GM21367 (cell line): ENCODE data around the gene VPS33B.

ENCODE experiments used
- ATAC-seq: cut with Tn5 transposase; IDR thresholded peaks from one replicate; pipeline ENCODE4 v1.9.1; 2021; ENCODE audit not compliant: unreplicated experiment

The VPS33B gene

DNA sequence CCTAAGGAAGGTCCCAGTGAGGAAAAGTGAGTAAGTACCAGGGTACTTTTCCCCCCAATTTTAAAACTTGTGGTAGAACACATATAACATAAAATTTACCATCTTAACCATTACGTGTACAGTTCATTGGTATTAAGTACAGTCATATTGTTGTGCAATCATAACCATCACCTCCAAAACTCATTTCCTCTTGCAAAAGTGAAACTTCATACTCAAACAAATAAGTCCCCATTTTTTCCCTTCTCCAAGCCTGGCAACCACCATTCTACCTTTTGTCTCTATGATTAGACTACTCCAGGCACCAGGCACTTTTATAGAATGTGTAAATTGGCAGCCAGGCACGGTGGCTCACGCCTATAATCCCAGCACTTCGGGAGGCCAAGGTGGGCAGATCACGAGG, 40.3 kb downstream of the VPS33B start:
- ATAC-seq = peak; percentile 21

DNA sequence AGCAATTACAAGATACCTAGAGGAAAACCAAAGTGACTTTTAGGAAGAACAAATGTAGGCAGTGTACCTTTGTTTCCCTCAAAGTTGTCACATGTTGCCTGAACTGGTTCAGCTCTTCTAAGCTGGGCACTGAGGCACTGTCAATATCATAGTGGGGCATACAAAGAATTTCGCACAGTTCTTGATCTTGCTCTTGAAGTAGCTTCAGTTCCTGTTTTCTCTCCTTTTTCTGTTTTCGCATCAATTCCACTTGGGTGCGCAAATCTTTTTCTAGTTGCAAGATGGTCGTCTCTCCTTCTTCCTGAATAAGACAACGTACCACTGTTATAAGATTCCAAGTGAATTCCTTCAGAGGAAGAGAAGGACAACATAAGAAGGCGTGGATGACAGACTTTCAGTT, 40.7 kb downstream of the VPS33B start:
- ATAC-seq = peak; percentile 65

DNA sequence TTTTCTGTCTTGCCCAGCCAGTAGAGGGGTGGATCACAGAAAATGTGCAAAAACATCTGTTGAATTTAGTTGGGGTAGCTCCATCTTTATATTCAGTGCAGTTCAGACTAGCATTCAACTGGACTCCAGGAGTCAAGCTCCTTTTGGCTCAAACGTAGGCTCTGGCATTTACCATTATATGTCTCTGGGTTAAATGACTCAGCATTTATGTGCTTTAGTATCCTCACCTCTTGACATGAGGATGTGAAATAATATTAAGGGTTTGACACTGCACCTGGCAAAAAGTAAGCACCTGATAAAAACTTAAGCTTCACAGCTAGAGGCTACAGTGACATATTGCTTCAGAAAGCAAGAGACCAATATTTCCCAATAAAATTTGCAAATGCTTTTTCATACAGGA, 42.8 kb downstream of the VPS33B start:
- ATAC-seq = no peak

DNA sequence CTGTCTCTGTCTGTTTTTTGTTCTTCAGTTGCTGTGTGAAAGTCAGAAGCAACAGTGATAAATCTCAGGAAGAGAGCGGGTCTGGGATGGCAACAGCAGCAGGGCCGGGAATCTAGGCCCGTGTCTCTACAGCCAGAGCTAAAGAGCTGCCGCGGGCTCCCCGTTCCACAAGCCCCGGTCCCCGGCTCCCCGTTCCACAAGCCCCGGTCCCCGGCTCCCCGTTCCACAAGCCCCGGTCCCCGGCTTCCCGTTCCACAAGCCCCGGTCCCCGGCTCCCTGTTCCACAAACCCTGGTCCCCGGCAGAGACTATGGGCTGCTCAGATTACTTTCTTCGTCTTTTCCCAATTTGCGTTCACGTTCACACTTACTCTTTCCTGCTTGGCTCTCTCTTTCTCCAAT, 48.2 kb downstream of the VPS33B start:
- no peak for ATAC-seq

DNA sequence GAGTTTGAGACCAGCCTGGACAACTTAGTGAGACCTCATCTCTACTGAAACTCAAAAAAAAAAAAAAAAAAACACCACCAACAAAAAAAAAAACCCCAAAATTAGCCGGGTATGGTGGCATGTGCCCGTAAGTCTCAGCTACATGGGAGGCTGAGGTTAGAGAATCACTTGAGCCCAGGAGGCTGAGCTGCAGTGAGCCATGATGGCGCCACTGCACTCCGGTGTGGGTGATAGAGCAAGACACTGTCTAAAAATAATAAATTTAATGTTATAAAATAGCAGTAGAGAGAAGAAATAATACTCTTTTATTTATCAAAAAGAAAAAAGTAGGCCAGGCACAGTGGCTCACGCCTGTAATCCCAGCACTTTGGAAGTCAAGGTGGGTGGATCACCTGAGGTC, 50.3 kb downstream of the VPS33B start:
- ATAC-seq = no peak

DNA sequence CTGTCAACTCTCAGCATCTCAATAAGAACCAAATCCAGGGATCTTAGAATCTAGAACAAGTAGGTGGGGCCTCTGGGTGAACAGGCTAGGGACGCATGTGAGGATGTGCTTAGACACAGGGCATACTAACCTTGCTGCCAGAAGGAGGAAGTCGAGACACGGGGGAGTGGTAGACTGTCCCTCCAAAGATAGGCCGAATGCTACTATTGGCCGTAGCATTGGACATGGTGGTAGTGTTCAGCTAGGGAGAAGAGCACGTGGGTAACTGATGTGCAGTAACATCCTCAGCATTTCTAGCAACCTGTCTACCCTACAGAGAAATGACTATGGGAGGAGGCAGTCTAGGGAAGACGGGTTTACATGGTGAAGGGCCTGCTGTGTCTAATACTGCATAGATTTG, 52.1 kb downstream of the VPS33B start:
- no peak for ATAC-seq

DNA sequence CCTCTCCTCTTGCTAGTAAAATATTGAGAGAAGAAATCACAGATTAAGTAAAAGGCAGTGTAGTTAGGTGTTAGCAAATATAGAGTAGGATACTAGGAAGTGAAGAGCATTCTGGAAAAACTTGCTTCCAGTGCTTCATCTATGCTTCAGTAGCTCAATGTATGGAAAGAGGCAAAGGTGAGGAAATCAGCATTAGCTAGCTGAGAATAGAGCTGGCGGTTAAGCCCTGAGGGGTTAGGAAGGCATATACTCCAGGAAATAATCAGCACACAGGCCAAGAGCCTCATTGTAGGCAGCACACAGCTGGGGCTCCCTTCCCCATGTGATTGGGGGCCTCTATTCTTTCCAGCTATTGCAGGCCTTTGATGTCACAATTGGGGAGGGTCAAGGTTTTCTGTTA, 54.0 kb downstream of the VPS33B start:
- ATAC-seq = no peak

DNA sequence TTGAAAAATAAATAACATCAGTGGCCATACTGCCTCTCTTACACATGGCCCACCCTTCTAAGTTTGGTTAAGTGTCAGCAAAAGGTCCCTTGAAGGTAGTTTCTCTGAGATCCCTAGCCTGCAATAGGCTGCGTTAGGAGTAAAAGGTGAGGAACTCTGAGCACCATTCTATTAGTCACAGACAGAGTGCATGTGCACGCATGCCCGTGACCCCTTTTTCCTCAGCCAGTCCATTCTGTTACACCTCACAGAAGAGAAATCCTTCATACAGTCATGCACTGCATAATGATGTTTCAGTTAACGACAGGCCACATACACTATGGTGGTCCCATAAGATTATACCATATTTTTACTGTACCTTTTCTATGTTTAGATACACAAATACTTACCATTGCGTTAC, 55.2 kb downstream of the VPS33B start:
- no peak for ATAC-seq

DNA sequence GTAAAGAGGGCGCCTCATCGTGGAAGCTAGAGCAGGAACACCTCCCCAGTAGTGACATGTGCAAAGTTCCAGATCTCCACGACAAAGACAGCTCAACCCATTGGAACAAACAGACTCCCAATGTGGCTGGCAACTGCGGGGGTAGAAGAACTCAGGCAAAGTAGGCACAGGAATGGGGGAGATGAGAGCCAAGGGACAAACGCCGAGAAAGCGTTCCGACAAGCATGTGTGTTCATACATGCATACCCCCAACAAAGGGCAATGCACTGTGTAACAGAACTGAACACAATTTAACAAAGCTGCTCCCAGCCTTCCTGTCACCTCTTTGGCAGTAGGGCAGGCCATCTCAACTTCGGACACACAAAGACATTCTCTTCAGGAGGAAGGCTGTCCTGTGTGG, 56.1 kb downstream of the VPS33B start:
- ATAC-seq = no peak

DNA sequence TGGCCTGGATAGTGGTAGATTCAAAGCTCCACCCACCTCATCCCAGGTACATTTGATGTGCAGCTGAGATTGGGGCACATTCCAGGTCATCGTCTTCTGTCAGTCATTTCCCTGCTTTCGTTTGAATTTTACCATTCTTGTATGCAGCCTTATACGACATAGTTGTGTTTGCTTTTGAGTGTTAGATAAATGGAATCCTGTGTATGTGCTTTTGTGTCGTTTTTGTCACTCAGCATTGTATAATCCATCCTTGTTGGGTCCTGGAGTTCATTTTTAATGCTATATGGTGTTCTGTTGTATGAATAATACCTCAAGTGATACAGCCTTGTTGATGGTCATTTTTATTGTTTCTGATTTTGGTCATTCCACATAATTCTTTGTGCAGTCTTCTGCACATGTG, 60.4 kb downstream of the VPS33B start:
- ATAC-seq = no peak

DNA sequence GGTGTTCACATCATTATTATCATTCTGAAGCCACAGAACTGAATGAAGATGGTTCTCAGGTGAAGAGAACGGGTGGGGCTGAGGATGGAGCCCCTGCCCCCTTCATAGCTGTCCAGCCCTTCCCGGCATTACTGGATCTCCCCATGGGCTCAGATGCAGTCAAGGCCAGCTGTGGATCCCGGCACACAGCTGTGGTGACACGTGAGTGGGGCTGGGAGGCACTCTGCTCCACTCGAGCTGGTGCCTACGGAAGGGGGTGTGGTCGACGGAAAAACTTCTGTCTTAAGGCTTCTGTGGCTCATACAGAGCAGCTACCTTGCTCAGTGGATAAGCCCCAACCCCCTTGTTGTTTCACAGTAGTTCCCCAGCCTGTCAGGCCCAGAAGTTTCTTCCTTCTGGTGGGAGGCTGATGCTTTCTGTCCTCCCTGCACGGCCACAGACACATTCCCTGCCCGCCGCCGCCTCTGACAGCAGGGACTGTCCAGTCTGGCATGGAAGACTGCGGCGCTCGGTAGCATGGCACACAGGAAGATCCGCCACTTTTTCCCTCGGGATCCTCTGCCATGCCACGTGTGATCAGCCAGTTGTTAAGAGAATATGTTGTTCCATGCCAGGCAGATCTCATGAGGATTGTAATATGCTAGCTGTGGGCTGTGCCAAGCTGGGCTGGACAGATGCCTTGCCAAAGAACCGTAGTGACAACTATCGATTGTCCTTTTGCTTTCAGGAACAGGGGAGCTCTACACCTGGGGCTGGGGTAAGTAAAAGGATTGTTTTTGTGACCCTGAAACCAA, 61.9 kb downstream of the VPS33B start:
- no peak for ATAC-seq

DNA sequence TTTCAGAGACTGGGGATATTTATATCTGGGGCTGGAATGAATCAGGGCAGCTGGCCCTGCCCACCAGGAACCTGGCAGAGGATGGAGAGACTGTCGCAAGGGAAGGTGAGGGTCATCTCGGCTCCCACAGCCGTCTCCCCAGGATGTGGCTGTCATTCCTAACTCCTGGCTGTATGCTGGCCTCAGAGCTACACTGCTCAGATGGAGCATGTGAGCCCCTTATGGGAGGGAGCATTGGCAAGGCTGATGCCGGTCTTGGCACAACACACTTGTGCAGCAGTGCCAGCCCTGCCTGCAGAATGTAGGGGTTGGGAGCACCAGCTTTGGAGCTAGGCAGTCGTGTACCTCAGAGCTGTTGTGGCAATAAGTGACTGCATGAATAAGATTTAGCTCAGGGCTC, 62.5 kb downstream of the VPS33B start:
- ATAC-seq = no peak

DNA sequence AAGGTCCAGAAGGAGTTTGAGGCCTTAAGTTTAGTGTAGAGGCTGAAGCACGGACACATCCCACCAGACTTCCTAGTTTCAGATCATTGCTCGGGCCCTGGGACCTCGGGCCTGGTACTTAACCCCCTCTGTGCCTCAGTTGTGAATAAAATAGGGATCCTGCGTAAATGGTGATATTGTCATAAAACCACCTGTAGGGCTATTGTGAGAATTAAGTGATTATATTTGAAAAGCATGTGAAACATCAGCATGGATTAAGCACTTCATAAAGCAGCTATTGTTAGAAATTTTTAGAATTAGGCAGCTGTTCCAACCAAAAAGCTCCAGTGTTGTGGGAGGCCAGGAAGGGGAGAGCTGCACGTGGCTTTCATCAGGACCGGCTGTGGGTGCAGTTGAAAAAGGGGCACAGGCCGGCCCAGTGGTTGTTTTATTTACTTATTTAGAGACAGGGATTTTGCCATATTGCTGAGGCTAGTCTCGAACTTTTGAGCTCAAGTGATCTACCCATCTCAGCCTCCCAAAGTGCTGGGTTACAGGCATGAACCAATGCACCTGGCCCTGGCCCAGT, 63.3 kb downstream of the VPS33B start:
- ATAC-seq = no peak

DNA sequence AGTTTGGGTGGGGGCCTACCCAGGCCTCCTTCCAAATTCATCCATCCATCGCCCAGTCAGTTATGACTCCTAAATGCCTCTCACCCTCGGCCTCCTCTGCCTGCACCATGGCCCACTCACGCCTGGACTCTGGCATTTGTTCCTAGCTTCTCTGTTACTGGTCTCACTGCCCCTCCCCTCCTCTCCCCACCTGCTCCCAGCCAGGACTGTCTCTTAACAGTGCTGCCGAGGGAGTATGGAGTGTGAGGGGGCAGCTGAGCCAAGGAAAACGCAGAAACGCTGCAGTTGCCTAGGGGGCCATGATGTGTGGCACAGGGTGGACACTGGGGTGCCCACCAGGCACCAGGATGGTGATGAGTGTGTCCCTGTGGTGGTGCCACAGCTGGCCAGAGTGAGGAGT, 64.6 kb downstream of the VPS33B start:
- no peak for ATAC-seq

DNA sequence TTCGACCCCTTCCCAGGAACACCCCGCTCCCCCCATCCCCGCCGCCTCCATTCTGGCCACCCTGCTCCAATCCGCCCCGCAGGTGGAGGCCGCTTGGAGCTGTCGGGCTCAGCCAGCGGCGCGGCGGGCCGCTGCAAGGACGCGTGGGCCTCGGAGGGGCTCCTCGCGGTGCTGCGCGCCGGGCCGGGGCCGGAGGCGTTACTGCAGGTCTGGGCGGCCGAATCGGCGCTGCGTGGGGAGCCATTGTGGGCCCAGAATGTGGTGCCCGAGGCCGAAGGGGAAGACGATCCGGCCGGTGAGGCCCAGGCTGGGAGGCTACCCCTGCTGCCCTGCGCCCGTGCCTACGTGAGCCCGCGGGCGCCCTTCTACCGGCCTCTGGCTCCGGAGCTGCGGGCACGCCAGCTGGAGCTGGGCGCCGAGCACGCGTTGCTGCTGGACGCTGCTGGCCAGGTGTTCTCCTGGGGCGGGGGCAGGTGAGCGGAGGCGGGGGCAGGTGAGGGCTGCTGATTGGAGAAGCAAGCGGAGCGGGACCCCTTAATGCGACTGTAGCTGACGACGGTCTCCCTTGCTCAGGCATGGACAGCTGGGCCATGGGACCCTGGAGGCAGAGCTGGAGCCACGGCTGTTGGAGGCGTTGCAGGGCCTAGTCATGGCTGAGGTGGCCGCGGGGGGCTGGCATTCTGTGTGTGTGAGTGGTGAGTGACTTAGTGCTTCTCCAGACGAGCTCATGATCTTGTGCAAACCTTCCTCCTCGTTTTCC, 65.2 kb downstream of the VPS33B start:
- no peak for ATAC-seq

DNA sequence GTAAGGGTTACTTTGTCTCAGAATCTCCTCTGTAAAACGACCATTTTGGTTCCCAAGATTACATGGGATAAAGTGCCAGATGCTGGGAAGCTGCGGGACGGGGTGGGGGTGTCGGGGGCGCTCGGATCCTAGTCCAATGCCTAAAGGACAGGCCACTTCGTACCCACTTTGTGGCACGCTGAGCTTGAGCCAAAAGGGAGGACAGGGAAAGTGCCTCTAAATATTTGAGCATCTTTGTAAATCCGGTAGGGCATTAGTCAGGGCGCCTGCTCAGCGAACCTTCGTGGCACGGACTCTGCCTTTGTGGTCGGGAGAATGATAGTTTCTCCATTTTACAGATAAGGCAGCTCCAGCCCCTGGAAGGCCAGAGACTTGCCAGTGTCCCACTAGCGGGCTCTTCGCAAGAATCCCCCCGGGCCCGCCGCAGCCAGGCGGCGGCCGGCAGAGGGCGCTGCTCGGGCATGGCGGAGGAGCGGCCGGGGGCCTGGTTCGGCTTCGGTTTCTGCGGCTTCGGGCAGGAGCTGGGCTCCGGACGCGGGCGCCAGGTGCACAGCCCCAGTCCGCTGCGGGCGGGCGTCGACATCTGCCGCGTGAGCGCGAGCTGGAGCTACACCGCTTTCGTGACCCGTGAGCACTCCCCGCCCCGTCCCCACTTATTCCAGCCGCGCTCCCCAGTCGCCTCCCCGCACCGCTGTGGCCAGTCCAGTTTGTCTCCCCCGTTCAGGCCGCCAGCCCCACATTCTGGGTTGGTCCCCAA, 65.9 kb downstream of the VPS33B start:
- no peak for ATAC-seq

DNA sequence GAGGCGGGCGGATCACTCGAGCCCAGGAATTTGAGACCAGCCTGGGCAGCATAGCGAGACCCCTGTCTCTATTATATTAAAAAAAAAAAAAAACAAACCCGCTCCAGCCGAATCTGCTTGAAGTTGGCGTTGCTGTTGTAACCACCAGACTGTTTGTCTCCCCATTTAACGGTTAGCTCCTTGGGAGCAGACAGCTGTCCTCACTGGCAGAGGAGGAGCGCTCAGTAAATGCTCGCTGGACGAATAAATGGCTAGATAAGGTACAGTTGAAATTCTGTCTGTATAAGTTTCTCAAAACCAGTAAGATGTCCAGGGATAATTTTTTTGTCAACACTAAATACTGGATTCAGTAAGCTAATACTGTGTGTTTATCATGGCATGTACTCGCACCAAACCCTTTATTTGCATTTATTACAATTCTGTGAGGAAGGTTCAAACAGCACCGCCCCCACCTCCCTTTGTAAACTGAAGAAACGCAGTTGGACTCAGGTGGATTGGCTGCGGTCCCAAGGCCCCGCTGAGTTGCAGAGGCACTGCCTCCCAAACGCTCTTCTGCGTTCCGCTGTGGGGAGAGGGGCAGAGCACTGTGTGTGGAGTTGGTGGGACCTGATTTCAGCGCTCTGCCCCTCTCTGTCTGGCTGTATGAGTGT, 66.6 kb downstream of the VPS33B start:
- ATAC-seq = no peak

DNA sequence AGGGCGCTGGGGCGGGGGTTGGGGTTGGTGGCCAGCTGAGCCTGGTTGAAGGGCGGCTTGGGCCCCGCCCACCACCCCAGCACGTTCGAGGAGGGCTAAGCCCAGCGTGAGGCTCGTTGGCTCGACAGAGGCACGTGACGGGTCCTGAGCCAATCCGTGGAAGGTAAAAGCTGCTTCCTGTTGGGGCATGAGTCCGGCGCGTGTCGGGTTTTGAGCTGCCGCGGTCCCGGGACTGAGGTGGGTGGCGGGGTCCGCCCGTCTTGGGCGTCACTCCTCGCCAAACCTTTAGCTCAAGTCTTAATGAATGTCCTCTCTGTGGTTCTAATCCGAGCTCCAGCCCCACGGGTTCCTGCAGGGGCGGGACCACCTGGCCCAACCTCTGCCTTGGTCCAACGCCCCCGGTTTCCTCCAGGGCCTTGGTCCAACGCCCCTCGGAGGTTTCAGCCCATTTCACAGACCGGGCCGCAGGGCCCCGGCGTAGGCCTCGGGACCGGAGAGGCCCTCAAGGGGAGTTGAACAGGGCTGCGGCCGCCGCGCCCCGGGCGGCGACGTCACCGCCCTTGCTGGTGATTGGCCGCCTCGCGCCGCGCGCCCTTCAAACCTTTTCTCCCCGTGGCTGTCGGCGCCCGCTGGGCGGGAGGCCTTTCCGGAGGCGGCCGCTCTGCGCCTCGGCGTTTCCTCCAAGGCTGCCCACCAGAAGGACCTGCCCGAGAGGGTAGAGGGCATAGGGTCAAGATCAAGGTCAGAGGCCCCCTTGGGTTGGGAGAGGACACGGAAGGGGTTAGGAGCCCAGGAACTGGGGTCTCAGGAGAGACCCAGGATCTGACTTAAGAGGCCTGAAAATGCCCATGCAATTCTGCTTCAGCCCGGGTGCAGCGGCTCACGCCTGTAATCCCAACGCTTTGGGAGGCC, 67.4 kb downstream of the VPS33B start, which contains the start of gene RCCD1:
Gene RCCD1 (plus strand): TSS at position 173 of the 912 bp plus-strand sequence. CDS start 1,851 bp downstream, outside the sequence.
- ATAC-seq = peak; percentile 93

DNA sequence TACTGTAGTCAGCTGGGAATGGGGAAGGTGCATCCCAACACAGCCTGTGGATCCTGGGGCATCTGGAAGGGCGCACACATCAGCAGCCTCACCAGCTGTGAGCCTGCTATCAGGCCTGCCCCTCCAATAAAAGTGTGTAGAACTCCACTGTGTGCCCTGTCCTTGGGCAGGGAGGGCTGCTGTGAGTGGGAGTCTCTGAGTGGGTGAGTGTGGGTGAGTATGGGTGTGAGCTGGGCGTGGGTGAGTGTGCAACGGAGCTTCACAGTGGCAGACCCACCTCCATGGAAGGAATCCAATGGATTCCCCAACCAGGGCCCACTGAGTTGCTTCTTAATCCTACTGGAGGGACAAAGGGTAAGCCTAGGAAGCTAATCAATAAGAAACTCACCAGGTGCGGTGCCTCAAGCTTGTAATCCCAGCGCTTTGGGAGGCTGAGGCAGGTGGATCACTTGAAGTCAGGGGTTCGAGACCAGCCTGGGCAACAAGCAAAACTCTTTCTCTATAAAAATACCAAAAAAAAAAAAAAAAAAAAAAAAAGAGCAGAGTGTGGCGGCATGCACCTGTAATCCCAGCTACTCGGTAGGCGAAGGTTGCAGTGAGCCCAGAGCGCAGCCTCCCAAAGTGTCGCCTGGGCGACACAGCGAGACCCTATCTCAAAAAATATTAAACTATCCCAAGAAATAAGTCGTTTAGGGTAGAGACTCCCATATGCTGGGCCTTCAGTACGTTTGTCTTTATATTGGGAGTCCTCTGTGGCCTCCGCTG, 68.3 kb downstream of the VPS33B start:
- no peak for ATAC-seq
